Endodermal cell (in vitro differentiated cells): ENCODE data around the gene C1orf210. TPM values are rescaled to one million over a fixed set of nuclear protein-coding genes. Genes with fewer than 3 reads are reported as not detected.

Source experiments
- DNase-seq: peaks from one replicate; pipeline ENCODE4 v3.0.0-alpha.2; 2017
- H3K27ac ChIP-seq: 2 replicates; pipeline ENCODE4 v1.5.1; 2013; ENCODE audit warnings: mild to moderate bottlenecking, low read depth, low read length, moderate library complexity
- H3K27me3 ChIP-seq: 2 replicates; pipeline ENCODE4 v1.6.1; 2013; ENCODE audit warnings: mild to moderate bottlenecking, low read length, moderate library complexity; ENCODE audit not compliant: insufficient read depth, control insufficient read depth, poor library complexity, severe bottlenecking
- H3K36me3 ChIP-seq: 2 replicates; pipeline ENCODE4 v1.7.0; 2013; ENCODE audit warnings: mild to moderate bottlenecking, low read length, moderate library complexity; ENCODE audit not compliant: control insufficient read depth, insufficient read depth
- H3K4me1 ChIP-seq: one replicate; pipeline ENCODE4 v1.7.0; 2013; ENCODE audit warnings: low read length; ENCODE audit not compliant: control insufficient read depth, insufficient read depth
- H3K4me3 ChIP-seq: 2 replicates; pipeline ENCODE4 v1.5.1; 2013; ENCODE audit warnings: mild to moderate bottlenecking, low read length, moderate library complexity
- H3K9ac ChIP-seq: 2 replicates; pipeline ENCODE4 v1.6.1; 2013; ENCODE audit warnings: mild to moderate bottlenecking, low read length, moderate library complexity; ENCODE audit not compliant: poor library complexity, severe bottlenecking; ENCODE audit errors: extremely low read depth
- H3K9me3 ChIP-seq: 2 replicates; pipeline ENCODE4 v1.6.1; 2013; ENCODE audit warnings: mild to moderate bottlenecking, low read length, moderate library complexity; ENCODE audit not compliant: control insufficient read depth
- H3K27ac Mint-ChIP-seq: 2 replicates; pipeline ENCODE4 v1.8.0; 2020; ENCODE audit warnings: mixed read lengths
- H3K27me3 Mint-ChIP-seq: 2 replicates; pipeline ENCODE4 v1.8.0; 2021; ENCODE audit warnings: mild to moderate bottlenecking, mixed read lengths; ENCODE audit not compliant: insufficient read depth
- H3K36me3 Mint-ChIP-seq: 2 replicates; pipeline ENCODE4 v1.8.0; 2020; ENCODE audit warnings: low read depth, mixed read lengths
- H3K4me1 Mint-ChIP-seq: 2 replicates; pipeline ENCODE4 v1.8.0; 2020; ENCODE audit warnings: mixed read lengths
- H3K4me3 Mint-ChIP-seq: 2 replicates; pipeline ENCODE4 v1.8.0; 2020; ENCODE audit warnings: mild to moderate bottlenecking, moderate library complexity, mixed read lengths
- H3K9me3 Mint-ChIP-seq: 2 replicates; pipeline ENCODE4 v1.8.0; 2020; ENCODE audit warnings: mild to moderate bottlenecking, mixed read lengths
- CTCF ChIP-seq: fragments of 200-600 bp; sonication (generic); conservative IDR thresholded peaks from 2 replicates; pipeline ENCODE4 v1.5.0; 2021; ENCODE audit warnings: antibody characterized with exemption, mild to moderate bottlenecking
- WGBS, 2 experiments: methylation state at CpG; one replicate each; pipeline versions ENCODE4 v1.1.5 to v1.1.7; 2013; ENCODE audit warnings: missing lambda C conversion rate in 2 of 2, mixed read lengths in 1 of 2; ENCODE audit not compliant: insufficient coverage in 1 of 2, insufficient read length in 1 of 2; 5-methylcytosine and 5-hydroxymethylcytosine counted together
- total RNA-seq, 2 donors: library from RNA; stranded (reverse); fragmentation: NEBNext Ultra II Directional in 1 of 2; extraction: Animal tissue kit (Norgen Biotek cat#: 25700) in 1 of 2; gene quantifications; 2 replicates in 1 of 2; 3 replicates in 1 of 2; pipeline ENCODE4 v1.2.1, GENCODE V29; 2021

Gene C1orf210
- total RNA-seq, 2 donors from 2014 or later = 9.7 to 17.9 TPM

GRCh38 chr1:43258370-43258769, 27.0 kb downstream of the C1orf210 start:
- Histone ChIP-seq H3K36me3 (no peaks in the 10 kb centered on the region), H3K27ac (no peak overlapping the region), H3K9ac (no peak overlapping the region), H3K4me3 (no peak overlapping the region), H3K27me3 (no peaks in the 10 kb centered on the region), H3K4me1 (no peaks in the 10 kb centered on the region), H3K9me3 (peaks cover 49% of the 10 kb centered on the region)
- no peak overlapping the region for H3K4me3 Mint-ChIP-seq
- peaks cover 69% of the 10 kb centered on the region for H3K9me3 Mint-ChIP-seq
- H3K4me1 Mint-ChIP-seq = no peaks in the 10 kb centered on the region
- no peak for TF ChIP-seq CTCF
- DNase-seq = no peak
- 0 to 60% methylated on average over 1 to 3 of the region's 3 CpGs for WGBS, 2 experiments
- peaks cover 23% of the 10 kb centered on the region for H3K27me3 Mint-ChIP-seq
- H3K27ac Mint-ChIP-seq = no peak overlapping the region
- H3K36me3 Mint-ChIP-seq = peaks cover 8% of the 10 kb centered on the region

GRCh38 chr1:43256675-43257570, 28.5 kb downstream of the C1orf210 start:
- no peaks in the 10 kb centered on the region for H3K36me3 ChIP-seq
- H3K4me3 ChIP-seq = no peak overlapping the region
- peaks cover 67% of the 10 kb centered on the region for H3K9me3 Mint-ChIP-seq
- no peaks in the 10 kb centered on the region for H3K4me1 ChIP-seq
- no peak overlapping the region for H3K9ac ChIP-seq
- TF ChIP-seq CTCF = no peak
- H3K27ac ChIP-seq = no peak overlapping the region
- no peak for DNase-seq
- H3K4me1 Mint-ChIP-seq = no peaks in the 10 kb centered on the region
- H3K36me3 Mint-ChIP-seq = peaks cover 8% of the 10 kb centered on the region
- no peaks in the 10 kb centered on the region for H3K27me3 ChIP-seq
- H3K9me3 ChIP-seq = peaks cover 39% of the 10 kb centered on the region
- no peak overlapping the region for H3K4me3 Mint-ChIP-seq
- 90% methylated on average over 7 to 8 of the region's 8 CpGs for WGBS, 2 experiments
- H3K27ac Mint-ChIP-seq = no peak overlapping the region
- H3K27me3 Mint-ChIP-seq = peaks cover 29% of the 10 kb centered on the region

- Histone ChIP-seq H3K4me3 (no peak overlapping the region), H3K27me3 (no peaks in the 10 kb centered on the region), H3K27ac (no peak overlapping the region), H3K4me1 (no peaks in the 10 kb centered on the region), H3K36me3 (no peaks in the 10 kb centered on the region), H3K9me3 (peaks cover 39% of the 10 kb centered on the region), H3K9ac (no peak overlapping the region)
- Mint-ChIP-seq H3K27ac (no peak overlapping the region), H3K36me3 (peaks cover 8% of the 10 kb centered on the region), H3K4me1 (no peaks in the 10 kb centered on the region), H3K4me3 (no peak overlapping the region), H3K27me3 (peaks cover 34% of the 10 kb centered on the region), H3K9me3 (peaks cover 65% of the 10 kb centered on the region)
- TF ChIP-seq CTCF = no peak
- DNase-seq = no peak
- WGBS, 2 experiments = 70 to 75% methylated on average over 7 to 10 of the region's 10 CpGs
These were observed 29.8 kb downstream of the C1orf210 start for GRCh38 chr1:43255438-43256210.
